ENCODE measurements around the gene ALK.

The ALK gene

DNA sequence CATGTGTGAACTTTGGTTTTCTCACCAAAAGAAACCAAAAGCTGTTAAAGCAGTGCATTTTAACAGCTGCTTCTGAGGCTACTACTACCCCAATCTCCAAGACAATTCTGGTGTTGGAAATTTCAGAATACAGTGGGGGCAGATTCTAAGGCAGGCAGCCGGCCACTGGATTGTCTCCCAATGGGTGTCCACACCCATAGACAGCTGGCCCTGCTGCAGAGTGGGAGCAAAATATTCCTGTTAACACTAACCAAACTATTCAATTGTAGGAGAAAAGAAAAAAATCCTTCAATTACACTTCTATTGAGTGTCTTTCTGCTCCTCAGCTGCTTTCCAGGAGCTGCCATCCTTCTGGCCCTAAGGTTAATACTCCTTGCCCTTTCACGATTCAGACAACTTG is 223.7 kb downstream of the ALK start:
- TF ChIP-seq, protein P1, sequence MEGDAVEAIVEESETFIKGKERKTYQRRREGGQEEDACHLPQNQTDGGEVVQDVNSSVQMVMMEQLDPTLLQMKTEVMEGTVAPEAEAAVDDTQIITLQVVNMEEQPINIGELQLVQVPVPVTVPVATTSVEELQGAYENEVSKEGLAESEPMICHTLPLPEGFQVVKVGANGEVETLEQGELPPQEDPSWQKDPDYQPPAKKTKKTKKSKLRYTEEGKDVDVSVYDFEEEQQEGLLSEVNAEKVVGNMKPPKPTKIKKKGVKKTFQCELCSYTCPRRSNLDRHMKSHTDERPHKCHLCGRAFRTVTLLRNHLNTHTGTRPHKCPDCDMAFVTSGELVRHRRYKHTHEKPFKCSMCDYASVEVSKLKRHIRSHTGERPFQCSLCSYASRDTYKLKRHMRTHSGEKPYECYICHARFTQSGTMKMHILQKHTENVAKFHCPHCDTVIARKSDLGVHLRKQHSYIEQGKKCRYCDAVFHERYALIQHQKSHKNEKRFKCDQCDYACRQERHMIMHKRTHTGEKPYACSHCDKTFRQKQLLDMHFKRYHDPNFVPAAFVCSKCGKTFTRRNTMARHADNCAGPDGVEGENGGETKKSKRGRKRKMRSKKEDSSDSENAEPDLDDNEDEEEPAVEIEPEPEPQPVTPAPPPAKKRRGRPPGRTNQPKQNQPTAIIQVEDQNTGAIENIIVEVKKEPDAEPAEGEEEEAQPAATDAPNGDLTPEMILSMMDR (IDR thresholded peaks at IDR 0.05; ENCODE audit: low read depth, low read length) = no peak
- DNase-seq (ENCODE audit: extremely low read depth, low read depth) = no peak

GRCh38 chr2:29697181-29697580 is 224.2 kb downstream of the ALK start:
- no peak for DNase-seq (ENCODE audit: extremely low read depth, low read depth)
- TF ChIP-seq, protein P1 (IDR thresholded peaks at IDR 0.05; ENCODE audit: low read depth, low read length) = no peak

GRCh38 chr2:29694741-29695140 is 226.6 kb downstream of the ALK start:
- no peak for DNase-seq (ENCODE audit: extremely low read depth, low read depth)
- TF ChIP-seq, protein P1 (IDR thresholded peaks at IDR 0.05; ENCODE audit: low read depth, low read length) = no peak

- DNase-seq (ENCODE audit: extremely low read depth, low read depth) = no peak
Measured at GRCh38 chr2:29691391-29691950, 229.9 kb downstream of the ALK start.

DNA sequence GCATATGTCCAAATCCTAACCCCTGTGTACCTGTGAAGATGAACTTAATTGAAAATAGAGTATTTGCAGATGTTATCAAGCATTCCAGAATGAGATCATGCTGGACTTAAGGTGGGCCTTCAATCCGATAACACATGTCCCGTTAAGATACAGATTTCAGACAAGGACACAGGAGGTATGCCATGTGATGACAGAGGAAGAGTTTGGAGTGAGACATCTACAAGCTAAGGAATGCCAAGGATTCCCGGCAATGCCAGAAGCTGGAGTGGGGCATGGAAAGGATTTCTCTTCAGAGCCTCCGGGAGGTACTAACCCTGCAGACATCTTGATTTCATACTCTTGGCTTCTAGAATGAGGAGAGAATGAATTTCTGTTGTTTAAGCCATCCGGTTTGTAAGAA is 231.7 kb downstream of the ALK start:
- DNase-seq (ENCODE audit: extremely low read depth, low read depth) = no peak

More at GRCh38 chr2:29691391-29691950, 229.9 kb downstream of the ALK start:
- TF ChIP-seq, protein P1 (IDR thresholded peaks at IDR 0.05; ENCODE audit: low read depth, low read length) = no peak

GRCh38 chr2:29688429-29688828 is 233.0 kb downstream of the ALK start:
- DNase-seq (ENCODE audit: extremely low read depth, low read depth) = no peak
- TF ChIP-seq, protein P1 (IDR thresholded peaks at IDR 0.05; ENCODE audit: low read depth, low read length) = no peak

More for the DNA sequence above, 231.7 kb downstream of the ALK start:
- TF ChIP-seq, protein P1 (IDR thresholded peaks at IDR 0.05; ENCODE audit: low read depth, low read length) = no peak

DNA sequence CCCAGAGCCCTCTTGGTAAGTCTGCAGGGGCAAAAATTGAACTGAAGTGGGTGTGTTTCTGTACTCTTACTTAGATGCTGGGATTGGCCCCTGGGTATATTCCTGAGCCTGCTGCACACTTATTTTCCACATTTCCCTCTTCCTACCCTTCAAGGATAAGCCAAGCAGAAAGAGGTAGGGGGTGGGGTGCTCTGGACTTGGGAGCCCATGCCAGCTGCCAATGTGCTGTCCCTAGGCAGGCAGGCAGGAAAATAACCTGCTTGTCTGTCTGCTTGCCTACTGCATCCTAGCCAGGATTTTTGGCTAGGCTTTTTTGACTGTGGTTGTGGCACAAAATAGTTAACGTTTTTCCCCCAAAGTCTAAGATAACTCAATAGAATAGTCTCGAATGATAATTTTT is 234.3 kb downstream of the ALK start:
- DNase-seq (ENCODE audit: extremely low read depth, low read depth) = no peak
- TF ChIP-seq, protein P1 (IDR thresholded peaks at IDR 0.05; ENCODE audit: low read depth, low read length) = no peak

Data from AG09319 (cell line).